Measurements from ENCODE around the gene PLEKHM1.

DNA sequence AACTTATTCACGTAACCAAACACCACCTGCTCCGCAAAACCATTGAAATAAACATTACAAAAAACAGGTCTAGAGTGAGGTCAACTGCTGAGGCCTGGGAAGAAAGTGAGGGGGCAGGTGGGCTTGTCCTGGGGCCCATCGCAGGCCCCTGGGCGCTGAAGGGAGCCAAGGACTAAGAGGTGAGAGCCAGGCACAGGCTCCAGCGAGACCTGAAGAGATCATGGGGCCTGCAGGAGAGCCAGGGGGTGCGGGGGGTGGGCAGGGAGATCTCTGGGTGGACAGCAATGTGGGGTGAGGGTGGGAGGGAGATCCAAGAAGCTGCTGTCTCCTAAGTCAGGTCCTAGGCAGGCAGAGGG lies 65.8 kb downstream of the PLEKHM1 start:
- TF ChIP-seq, protein P1, sequence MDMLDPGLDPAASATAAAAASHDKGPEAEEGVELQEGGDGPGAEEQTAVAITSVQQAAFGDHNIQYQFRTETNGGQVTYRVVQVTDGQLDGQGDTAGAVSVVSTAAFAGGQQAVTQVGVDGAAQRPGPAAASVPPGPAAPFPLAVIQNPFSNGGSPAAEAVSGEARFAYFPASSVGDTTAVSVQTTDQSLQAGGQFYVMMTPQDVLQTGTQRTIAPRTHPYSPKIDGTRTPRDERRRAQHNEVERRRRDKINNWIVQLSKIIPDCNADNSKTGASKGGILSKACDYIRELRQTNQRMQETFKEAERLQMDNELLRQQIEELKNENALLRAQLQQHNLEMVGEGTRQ (IDR thresholded peaks at IDR 0.05; ENCODE audit: low read depth, low read length), result no peak
- TF ChIP-seq, protein P2, sequence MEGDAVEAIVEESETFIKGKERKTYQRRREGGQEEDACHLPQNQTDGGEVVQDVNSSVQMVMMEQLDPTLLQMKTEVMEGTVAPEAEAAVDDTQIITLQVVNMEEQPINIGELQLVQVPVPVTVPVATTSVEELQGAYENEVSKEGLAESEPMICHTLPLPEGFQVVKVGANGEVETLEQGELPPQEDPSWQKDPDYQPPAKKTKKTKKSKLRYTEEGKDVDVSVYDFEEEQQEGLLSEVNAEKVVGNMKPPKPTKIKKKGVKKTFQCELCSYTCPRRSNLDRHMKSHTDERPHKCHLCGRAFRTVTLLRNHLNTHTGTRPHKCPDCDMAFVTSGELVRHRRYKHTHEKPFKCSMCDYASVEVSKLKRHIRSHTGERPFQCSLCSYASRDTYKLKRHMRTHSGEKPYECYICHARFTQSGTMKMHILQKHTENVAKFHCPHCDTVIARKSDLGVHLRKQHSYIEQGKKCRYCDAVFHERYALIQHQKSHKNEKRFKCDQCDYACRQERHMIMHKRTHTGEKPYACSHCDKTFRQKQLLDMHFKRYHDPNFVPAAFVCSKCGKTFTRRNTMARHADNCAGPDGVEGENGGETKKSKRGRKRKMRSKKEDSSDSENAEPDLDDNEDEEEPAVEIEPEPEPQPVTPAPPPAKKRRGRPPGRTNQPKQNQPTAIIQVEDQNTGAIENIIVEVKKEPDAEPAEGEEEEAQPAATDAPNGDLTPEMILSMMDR (conservative IDR thresholded peaks at IDR 0.05; ENCODE audit: low read depth, low read length), result no peak
- TF ChIP-seq RAD21 (IDR thresholded peaks at IDR 0.05; ENCODE audit: low read length) (no peak), SMC3 (IDR thresholded peaks at IDR 0.05; ENCODE audit: low read depth, low read length) (no peak), POLR2A (IDR thresholded peaks at IDR 0.05; ENCODE audit: low read depth, low read length) (no peak), RFX5 (IDR thresholded peaks at IDR 0.05; ENCODE audit: low read depth, low read length) (no peak), MXI1 (IDR thresholded peaks at IDR 0.05; ENCODE audit: borderline replicate concordance, low read depth, low read length) (no peak), FOS (IDR thresholded peaks at IDR 0.05; ENCODE audit: low read depth, low read length) (no peak), CEBPB (IDR thresholded peaks at IDR 0.05; ENCODE audit: low read depth, low read length) (no peak)
